Effector memory CD4-positive, alpha-beta T cell (primary cell): Measurements from ENCODE around the gene KAT5.

Experiments used
- DNase-seq, 3 donors: peaks; one replicate each; pipeline ENCODE4 v3.0.0-alpha.2; 2020
- H3K27ac ChIP-seq: 2 replicates; pipeline ENCODE4 v1.7.0; 2013; ENCODE audit warnings: mild to moderate bottlenecking, low read length, moderate library complexity; ENCODE audit not compliant: insufficient read depth, poor library complexity, severe bottlenecking
- H3K27me3 ChIP-seq: replicated peaks from 2 replicates; pipeline ENCODE4 v1.7.0; 2013; ENCODE audit warnings: mild to moderate bottlenecking, low read length; ENCODE audit not compliant: insufficient read depth, control insufficient read depth, poor library complexity, severe bottlenecking
- H3K36me3 ChIP-seq: 2 replicates; pipeline ENCODE4 v1.7.0; 2013; ENCODE audit warnings: mild to moderate bottlenecking, low read length, moderate library complexity; ENCODE audit not compliant: control insufficient read depth, insufficient read depth
- H3K4me1 ChIP-seq: 2 replicates; pipeline ENCODE4 v1.7.0; 2013; ENCODE audit warnings: low read length, mild to moderate bottlenecking; ENCODE audit not compliant: control insufficient read depth, insufficient read depth, poor library complexity, severe bottlenecking
- H3K4me3 ChIP-seq: 2 replicates; pipeline ENCODE4 v1.7.0; 2013; ENCODE audit warnings: low read length, low read depth, mild to moderate bottlenecking; ENCODE audit not compliant: insufficient read depth, poor library complexity, severe bottlenecking
- H3K9me3 ChIP-seq: 2 replicates; pipeline ENCODE4 v1.7.0; 2013; ENCODE audit warnings: mild to moderate bottlenecking, low read length, moderate library complexity; ENCODE audit not compliant: control insufficient read depth

Gene KAT5

DNA sequence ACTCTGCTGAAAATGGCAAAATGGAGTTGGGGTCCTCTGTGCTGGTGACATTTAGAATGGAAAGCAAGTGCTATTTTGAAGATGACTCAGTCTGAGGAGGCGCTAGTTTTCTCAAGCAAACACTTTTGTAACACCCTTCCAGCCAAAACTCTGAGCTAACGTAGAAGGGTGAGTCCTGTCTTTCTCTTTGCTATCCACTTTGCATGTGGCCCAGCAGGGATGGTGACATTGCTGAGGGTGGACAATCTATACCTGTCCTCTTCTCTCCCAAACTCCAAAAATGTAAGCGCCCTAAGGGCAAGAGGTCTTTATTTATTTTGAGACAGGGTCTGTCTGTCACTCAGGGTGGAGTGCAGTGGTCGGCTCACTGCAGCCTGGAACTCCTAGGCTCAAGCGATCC, 3.6 kb upstream of the KAT5 start:
- Histone ChIP-seq H3K9me3 (no peaks in the 10 kb centered on the region), H3K4me1 (peaks cover 8% of the 10 kb centered on the region), H3K27ac (no peak overlapping the region), H3K27me3 (no peaks in the 10 kb centered on the region), H3K36me3 (peaks cover 7% of the 10 kb centered on the region), H3K4me3 (no peak overlapping the region)
- no peak for DNase-seq

DNA sequence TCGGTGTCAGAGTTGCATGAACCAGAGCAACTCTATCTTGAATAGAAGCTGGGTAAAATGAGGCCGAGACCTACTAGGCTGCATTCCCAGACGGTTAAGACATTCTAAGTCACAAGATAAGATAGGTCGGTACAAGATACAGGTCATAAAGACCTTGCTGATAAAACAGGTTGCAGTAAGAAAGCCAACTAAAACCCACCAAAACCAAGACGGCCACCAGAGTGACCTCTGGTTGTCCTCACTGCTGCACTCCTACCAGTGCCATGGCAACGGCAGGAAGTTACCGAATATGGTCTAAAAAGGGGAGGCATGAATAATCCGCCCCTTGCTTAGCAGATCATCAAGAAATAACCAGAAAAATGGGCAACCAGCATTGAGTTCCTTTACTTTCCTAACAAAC, 2.4 kb upstream of the KAT5 start:
- Histone ChIP-seq H3K4me3 (no peak overlapping the region), H3K27me3 (no peaks in the 10 kb centered on the region), H3K4me1 (peaks cover 8% of the 10 kb centered on the region), H3K27ac (no peak overlapping the region), H3K9me3 (no peaks in the 10 kb centered on the region), H3K36me3 (peaks cover 18% of the 10 kb centered on the region)
- no peak for DNase-seq

DNA sequence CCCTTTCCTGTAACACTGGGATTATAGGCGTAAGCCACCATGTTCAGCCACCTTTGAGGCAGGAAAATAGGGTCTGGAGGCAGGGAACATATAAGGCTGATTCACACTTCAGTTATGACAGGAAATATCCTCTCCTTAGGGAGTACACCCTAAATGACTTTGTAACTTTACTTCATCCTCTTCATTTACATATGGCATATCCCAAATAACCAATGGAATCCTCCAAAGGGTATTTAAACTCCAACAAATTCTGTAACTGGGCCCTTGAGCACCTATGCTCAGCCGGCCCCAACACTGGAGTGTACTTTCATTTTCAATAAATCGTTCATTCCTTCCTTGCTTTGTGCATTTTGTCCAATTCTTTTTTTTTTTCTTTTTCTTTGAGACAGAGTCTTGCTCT, 1.6 kb upstream of the KAT5 start:
- Histone ChIP-seq H3K27ac (no peak overlapping the region), H3K4me1 (peaks cover 8% of the 10 kb centered on the region), H3K4me3 (no peak overlapping the region)

DNA sequence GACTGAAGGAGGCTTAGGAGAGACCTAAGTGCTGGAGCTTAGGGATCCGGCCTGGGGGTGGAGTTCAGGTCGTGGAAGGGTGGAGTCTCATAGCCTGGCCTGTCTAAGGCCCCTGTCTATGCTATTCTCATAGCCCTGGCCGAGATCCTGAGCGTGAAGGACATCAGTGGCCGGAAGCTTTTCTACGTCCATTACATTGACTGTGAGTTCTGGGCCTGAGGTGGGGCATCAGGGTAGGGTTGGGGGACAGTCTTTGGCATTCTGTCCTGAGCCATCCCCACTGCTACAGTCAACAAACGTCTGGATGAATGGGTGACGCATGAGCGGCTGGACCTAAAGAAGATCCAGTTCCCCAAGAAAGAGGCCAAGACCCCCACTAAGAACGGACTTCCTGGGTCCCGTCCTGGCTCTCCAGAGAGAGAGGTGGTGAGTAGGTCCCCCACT, 603 bp downstream of the KAT5 start:
- peaks cover 8% of the 10 kb centered on the region for H3K4me1 ChIP-seq
- peaks cover 44% of the 10 kb centered on the region for H3K36me3 ChIP-seq
- H3K9me3 ChIP-seq: no peaks in the 10 kb centered on the region
- no peaks in the 10 kb centered on the region for H3K27me3 ChIP-seq
- H3K4me3 ChIP-seq: peak overlapping the region; percentile 86
- DNase-seq: no peak
- peak overlapping the region; percentile 97 for H3K27ac ChIP-seq

More for the DNA sequence above, 1.6 kb upstream of the KAT5 start:
- H3K9me3 ChIP-seq: no peaks in the 10 kb centered on the region
- no peaks in the 10 kb centered on the region for H3K27me3 ChIP-seq
- H3K36me3 ChIP-seq: peaks cover 24% of the 10 kb centered on the region
- DNase-seq: no peak

DNA sequence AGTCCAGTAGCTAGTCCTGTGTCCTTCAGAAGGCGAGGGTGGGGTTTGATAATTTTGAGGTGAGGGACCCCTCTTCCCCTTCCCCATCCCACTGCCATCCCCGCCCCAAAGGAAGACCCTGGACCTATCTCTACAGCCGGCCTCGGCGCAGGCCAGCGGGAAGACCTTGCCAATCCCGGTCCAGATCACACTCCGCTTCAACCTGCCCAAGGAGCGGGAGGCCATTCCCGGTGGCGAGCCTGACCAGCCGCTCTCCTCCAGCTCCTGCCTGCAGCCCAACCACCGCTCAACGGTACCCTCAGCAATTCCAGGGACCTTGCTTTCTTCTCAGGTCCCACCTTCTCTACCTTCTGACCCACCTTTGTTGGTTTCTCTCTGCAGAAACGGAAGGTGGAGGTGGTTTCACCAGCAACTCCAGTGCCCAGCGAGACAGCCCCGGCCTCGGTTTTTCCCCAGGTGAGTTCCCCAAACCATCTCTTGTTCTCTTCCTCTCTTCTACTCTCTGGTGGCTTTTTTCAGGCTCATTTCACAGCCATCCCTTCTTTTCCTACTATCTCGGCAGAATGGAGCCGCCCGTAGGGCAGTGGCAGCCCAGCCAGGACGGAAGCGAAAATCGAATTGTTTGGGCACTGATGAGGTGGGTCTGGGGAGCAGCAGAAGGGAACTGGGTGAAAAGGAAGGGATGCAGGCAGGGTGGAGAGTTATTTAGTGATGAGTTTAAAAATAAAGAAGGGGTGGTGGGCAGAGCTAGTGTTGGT, 1.3 kb downstream of the KAT5 start:
- H3K27ac ChIP-seq: peak overlapping the region; percentile 97
- H3K9me3 ChIP-seq: no peaks in the 10 kb centered on the region
- H3K36me3 ChIP-seq: peaks cover 51% of the 10 kb centered on the region
- H3K4me3 ChIP-seq: no peak overlapping the region
- DNase-seq: no peak
- peaks cover 8% of the 10 kb centered on the region for H3K4me1 ChIP-seq
- no peaks in the 10 kb centered on the region for H3K27me3 ChIP-seq

DNA sequence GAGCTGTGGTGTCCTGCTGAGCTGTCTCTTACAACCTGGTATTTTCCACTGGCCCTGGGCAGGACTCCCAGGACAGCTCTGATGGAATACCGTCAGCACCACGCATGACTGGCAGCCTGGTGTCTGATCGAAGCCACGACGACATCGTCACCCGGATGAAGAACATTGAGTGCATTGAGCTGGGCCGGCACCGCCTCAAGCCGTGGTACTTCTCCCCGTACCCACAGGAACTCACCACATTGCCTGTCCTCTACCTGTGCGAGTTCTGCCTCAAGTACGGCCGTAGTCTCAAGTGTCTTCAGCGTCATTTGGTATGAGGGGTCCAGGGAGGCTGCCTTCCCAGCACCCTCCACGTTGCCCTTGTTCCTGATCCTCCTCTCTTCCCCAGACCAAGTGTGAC, 2.4 kb downstream of the KAT5 start:
- H3K36me3 ChIP-seq: peaks cover 53% of the 10 kb centered on the region
- no peaks in the 10 kb centered on the region for H3K9me3 ChIP-seq
- H3K4me3 ChIP-seq: no peak overlapping the region
- no peak overlapping the region for H3K27ac ChIP-seq
- no peaks in the 10 kb centered on the region for H3K27me3 ChIP-seq
- H3K4me1 ChIP-seq: peaks cover 14% of the 10 kb centered on the region
- DNase-seq: no peak

DNA sequence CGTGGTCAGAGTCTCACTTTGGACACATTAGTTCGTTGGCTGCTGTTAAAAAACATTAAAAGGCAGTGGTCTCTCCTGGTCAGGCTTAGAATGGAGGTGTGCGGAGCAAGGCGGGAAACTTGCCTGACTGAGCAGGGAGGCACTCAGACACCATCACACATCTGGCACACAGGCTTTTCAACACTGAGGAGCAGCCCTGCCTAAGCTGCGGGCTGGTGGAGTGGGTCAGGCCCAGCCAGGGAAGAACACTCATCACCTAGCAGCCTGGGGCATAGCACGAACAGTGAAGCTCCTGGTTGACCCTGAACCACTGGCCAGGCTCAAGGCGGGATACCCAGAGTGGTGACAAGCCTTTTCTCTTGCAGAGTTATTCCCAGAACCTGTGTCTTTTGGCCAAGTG, 4.2 kb downstream of the KAT5 start:
- H3K36me3 ChIP-seq: peaks cover 53% of the 10 kb centered on the region
- DNase-seq: no peak
- no peaks in the 10 kb centered on the region for H3K27me3 ChIP-seq
- peaks cover 23% of the 10 kb centered on the region for H3K4me1 ChIP-seq
- no peak overlapping the region for H3K27ac ChIP-seq
- no peaks in the 10 kb centered on the region for H3K9me3 ChIP-seq
- no peak overlapping the region for H3K4me3 ChIP-seq

DNA sequence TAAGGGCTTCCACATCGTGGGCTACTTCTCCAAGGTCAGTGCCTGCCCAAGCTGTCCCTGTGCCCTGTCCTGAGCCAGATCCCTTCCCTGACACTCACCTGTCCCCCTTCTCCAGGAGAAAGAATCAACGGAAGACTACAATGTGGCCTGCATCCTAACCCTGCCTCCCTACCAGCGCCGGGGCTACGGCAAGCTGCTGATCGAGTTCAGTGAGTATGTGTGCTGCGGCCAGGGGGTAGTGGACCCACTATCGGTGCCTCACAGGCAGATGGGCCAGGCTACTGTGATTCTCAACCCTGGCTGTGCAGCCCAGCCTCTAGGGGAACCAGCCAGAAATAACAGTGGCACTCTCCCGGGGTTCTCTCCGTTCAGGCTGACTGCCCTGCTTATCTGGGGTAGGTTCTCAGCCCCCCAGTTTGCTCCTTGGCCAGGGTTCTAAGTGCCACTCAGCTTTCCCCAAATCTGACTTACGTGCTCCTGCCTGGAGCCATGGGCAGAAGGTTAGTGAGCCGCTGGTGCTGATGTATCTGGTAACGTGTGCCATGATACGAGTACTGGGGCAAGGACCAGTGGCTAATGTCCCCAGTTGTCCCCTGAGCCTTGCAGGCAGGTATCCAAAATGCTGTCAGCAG, 4.8 kb downstream of the KAT5 start:
- no peaks in the 10 kb centered on the region for H3K27me3 ChIP-seq
- no peak for DNase-seq
- H3K9me3 ChIP-seq: no peaks in the 10 kb centered on the region
- H3K27ac ChIP-seq: no peak overlapping the region
- H3K4me1 ChIP-seq: peaks cover 23% of the 10 kb centered on the region
- no peak overlapping the region for H3K4me3 ChIP-seq
- H3K36me3 ChIP-seq: peaks cover 53% of the 10 kb centered on the region

DNA sequence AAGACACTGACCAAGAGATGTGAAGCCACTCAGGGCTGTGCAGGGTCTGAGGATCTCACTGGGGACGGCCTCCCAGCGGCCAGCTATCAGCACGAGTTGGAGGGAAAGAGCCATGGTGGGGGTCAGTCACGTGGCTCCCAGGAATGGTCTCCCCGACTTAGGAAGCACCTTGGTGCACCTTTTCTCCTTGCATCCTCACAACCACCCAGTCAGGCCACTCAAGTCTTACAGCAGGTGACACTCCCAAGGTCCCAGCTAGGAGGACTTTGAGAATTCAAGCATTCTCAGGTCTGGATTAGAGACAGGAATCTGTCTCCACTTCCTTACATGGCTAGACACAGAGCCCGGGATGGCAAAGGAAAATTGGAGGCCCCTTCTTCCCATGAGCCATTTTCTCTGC, 5.9 kb downstream of the KAT5 start:
- DNase-seq: no peak
- H3K27me3 ChIP-seq: no peaks in the 10 kb centered on the region
- H3K9me3 ChIP-seq: no peaks in the 10 kb centered on the region
- peaks cover 18% of the 10 kb centered on the region for H3K4me1 ChIP-seq
- peaks cover 52% of the 10 kb centered on the region for H3K36me3 ChIP-seq
- no peak overlapping the region for H3K4me3 ChIP-seq
- no peak overlapping the region for H3K27ac ChIP-seq

DNA sequence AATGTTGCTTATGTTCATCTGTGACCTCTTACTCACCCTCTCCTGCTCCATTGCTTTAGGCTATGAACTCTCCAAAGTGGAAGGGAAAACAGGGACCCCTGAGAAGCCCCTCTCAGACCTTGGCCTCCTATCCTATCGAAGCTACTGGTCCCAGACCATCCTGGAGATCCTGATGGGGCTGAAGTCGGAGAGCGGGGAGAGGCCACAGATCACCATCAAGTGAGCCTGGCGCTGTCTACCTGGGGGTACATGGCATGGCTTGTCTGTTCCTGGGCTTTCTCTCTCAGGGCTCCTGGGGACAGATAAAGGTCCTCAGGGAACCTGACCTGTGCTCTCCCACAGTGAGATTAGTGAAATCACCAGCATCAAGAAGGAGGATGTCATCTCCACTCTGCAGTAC, 6.5 kb downstream of the KAT5 start:
- Histone ChIP-seq H3K4me3 (no peak overlapping the region), H3K4me1 (peaks cover 15% of the 10 kb centered on the region), H3K27me3 (no peaks in the 10 kb centered on the region), H3K36me3 (peaks cover 46% of the 10 kb centered on the region), H3K27ac (no peak overlapping the region), H3K9me3 (no peaks in the 10 kb centered on the region)
- no peak for DNase-seq
